Lower lobe of right lung (tissue), 2 donors: Measurements from ENCODE around the gene PTGFR. TPM values are rescaled to one million over a fixed set of nuclear protein-coding genes. Genes with fewer than 3 reads are reported as not detected.

Experiments
- ATAC-seq, 2 donors: fragments of 200-7000 bp; cut with Tn5 transposase; one replicate each; pipeline ENCODE4 v1.9.1; 2020 to 2022; ENCODE audit warnings: mild to moderate bottlenecking in 2 of 2, moderate library complexity in 2 of 2
- DNase-seq: peaks from one replicate; pipeline ENCODE4 v3.0.0-alpha.2; 2020
- H3K27ac ChIP-seq: fragments of 200-600 bp; one replicate; pipeline ENCODE4 v1.8.0; 2022
- H3K27me3 ChIP-seq: fragments of 200-600 bp; one replicate; pipeline ENCODE4 v1.8.0; 2022; ENCODE audit warnings: low read depth
- H3K36me3 ChIP-seq: fragments of 200-600 bp; one replicate; pipeline ENCODE4 v1.8.0; 2022; ENCODE audit warnings: mild to moderate bottlenecking
- H3K4me1 ChIP-seq: fragments of 200-600 bp; one replicate; pipeline ENCODE4 v1.8.0; 2022
- H3K4me3 ChIP-seq: fragments of 200-600 bp; one replicate; pipeline ENCODE4 v1.8.0; 2022; ENCODE audit warnings: mild to moderate bottlenecking
- H3K9me3 ChIP-seq: fragments of 200-600 bp; one replicate; pipeline ENCODE4 v1.8.0; 2022
- CTCF ChIP-seq: fragments of 200-600 bp; IDR thresholded peaks from one replicate; pipeline ENCODE4 v1.8.0; 2022; ENCODE audit warnings: antibody characterized with exemption, mild to moderate bottlenecking
- intact Hi-C: fragments of 100-400 bp; cut with DNase I; formaldehyde crosslinking; loops from one replicate; pipeline ENCODE4 v1.11.0; 2022
- total RNA-seq: library from RNA; stranded (reverse); fragmentation: NEBNext Ultra II Directional; extraction: Animal tissue kit (Norgen Biotek cat#: 25700); gene quantifications from one replicate; pipeline ENCODE4 v1.2.1, GENCODE V29; 2021
- donor health status: DM: no; HTN: yes; CAD: no; lungs with severe emphysema.

Gene PTGFR
- total RNA-seq, 1 donor from 2014 or later: 4.5 TPM

- H3K27me3 ChIP-seq: no peaks in the 10 kb centered on the region
- no peaks in the 10 kb centered on the region for H3K9me3 ChIP-seq
- TF ChIP-seq CTCF: no peak
- no peaks in the 10 kb centered on the region for H3K4me1 ChIP-seq
- no peaks in the 10 kb centered on the region for H3K36me3 ChIP-seq
- intact Hi-C loops: no loop called here
- ATAC-seq (no peak), DNase-seq (no peak)
- no peak overlapping the region for H3K4me3 ChIP-seq
- H3K27ac ChIP-seq: no peak overlapping the region
These were observed 22.3 kb upstream of the PTGFR start for GRCh38 chr1:78468521-78468920.

GRCh38 chr1:78469576-78469975 lies 21.2 kb upstream of the PTGFR start:
- no peaks in the 10 kb centered on the region for H3K27me3 ChIP-seq
- H3K27ac ChIP-seq: no peak overlapping the region
- no peaks in the 10 kb centered on the region for H3K9me3 ChIP-seq
- no peak for DNase-seq
- no peak overlapping the region for H3K4me3 ChIP-seq
- H3K4me1 ChIP-seq: no peaks in the 10 kb centered on the region
- TF ChIP-seq CTCF: no peak
- no peaks in the 10 kb centered on the region for H3K36me3 ChIP-seq
- ATAC-seq: no peak
- intact Hi-C loops: no loop called here

GRCh38 chr1:78471890-78472620 lies 18.7 kb upstream of the PTGFR start:
- no peak for TF ChIP-seq CTCF
- ATAC-seq: no peak
- no peak overlapping the region for H3K27ac ChIP-seq

GRCh38 chr1:78472851-78473496 lies 17.8 kb upstream of the PTGFR start:
- Histone ChIP-seq H3K4me3 (no peak overlapping the region), H3K36me3 (no peaks in the 10 kb centered on the region), H3K27ac (no peak overlapping the region), H3K9me3 (no peaks in the 10 kb centered on the region), H3K27me3 (no peaks in the 10 kb centered on the region), H3K4me1 (no peaks in the 10 kb centered on the region)
- no peak for ATAC-seq
- intact Hi-C loops: no loop called here
- no peak for DNase-seq
- TF ChIP-seq CTCF: no peak

More at GRCh38 chr1:78471890-78472620, 18.7 kb upstream of the PTGFR start:
- Histone ChIP-seq H3K9me3 (no peaks in the 10 kb centered on the region), H3K27me3 (no peaks in the 10 kb centered on the region), H3K4me3 (no peak overlapping the region), H3K4me1 (no peaks in the 10 kb centered on the region), H3K36me3 (no peaks in the 10 kb centered on the region)
- intact Hi-C loops: no loop called here
- DNase-seq: no peak

GRCh38 chr1:78474092-78474491 lies 16.7 kb upstream of the PTGFR start:
- DNase-seq: no peak
- TF ChIP-seq CTCF: no peak
- Histone ChIP-seq H3K27ac (no peak overlapping the region), H3K27me3 (no peaks in the 10 kb centered on the region), H3K36me3 (no peaks in the 10 kb centered on the region), H3K9me3 (no peaks in the 10 kb centered on the region), H3K4me1 (no peaks in the 10 kb centered on the region), H3K4me3 (no peak overlapping the region)
- intact Hi-C loops: no loop called here
- ATAC-seq: no peak
